ENCODE results near the gene CCDC15. TPM values are rescaled to one million over a fixed set of nuclear protein-coding genes. Genes with fewer than 3 reads are reported as not detected.

Gene CCDC15
- total and polyA plus RNA-seq, 2 experiments from 2014 or later = 2.9 to 3.3 TPM

Other genes with a start within 250 kb of the CCDC15 start
- gene NRGN, start 214.3 kb upstream of the CCDC15 start, total RNA-seq (2014; rRNA removed; shearing (Covaris generic)) = 0.24 TPM in 1 of 2 replicates, not detected in the other
- gene NRGN, start 214.3 kb upstream of the CCDC15 start, polyA plus RNA-seq (2016; fragmentation: Nextera tagmentation; extraction: Ambion mirVana) = 0.61 TPM in 2 replicates
- not detected in 2 replicates for gene VSIG2, start 201.9 kb upstream of the CCDC15 start, total RNA-seq (2014; rRNA removed; shearing (Covaris generic))
- gene VSIG2, start 201.9 kb upstream of the CCDC15 start, polyA plus RNA-seq (2016; fragmentation: Nextera tagmentation; extraction: Ambion mirVana) = 0.19 TPM in 1 of 2 replicates, not detected in the other
- gene ESAM, start 191.9 kb upstream of the CCDC15 start, total RNA-seq (2014; rRNA removed; shearing (Covaris generic)) = not detected in 2 replicates
- gene ESAM, start 191.9 kb upstream of the CCDC15 start, polyA plus RNA-seq (2016; fragmentation: Nextera tagmentation; extraction: Ambion mirVana) = 0.32 and 0.50 TPM in 2 replicates
- gene MSANTD2, start 153.8 kb upstream of the CCDC15 start, total RNA-seq (2014; rRNA removed; shearing (Covaris generic)) = 34.4 and 39.5 TPM in 2 replicates
- 15.3 and 18.7 TPM in 2 replicates for gene MSANTD2, start 153.8 kb upstream of the CCDC15 start, polyA plus RNA-seq (2016; fragmentation: Nextera tagmentation; extraction: Ambion mirVana)
- gene ROBO3, start 88.8 kb upstream of the CCDC15 start, total RNA-seq (2014; rRNA removed; shearing (Covaris generic)) = 8.0 and 17.0 TPM in 2 replicates
- gene ROBO3, start 88.8 kb upstream of the CCDC15 start, polyA plus RNA-seq (2016; fragmentation: Nextera tagmentation; extraction: Ambion mirVana) = 21.0 and 21.4 TPM in 2 replicates
- not detected in 2 replicates for gene ROBO4, start 56.3 kb upstream of the CCDC15 start, total RNA-seq (2014; rRNA removed; shearing (Covaris generic))
- 0.28 TPM in 1 of 2 replicates, not detected in the other for gene ROBO4, start 56.3 kb upstream of the CCDC15 start, polyA plus RNA-seq (2016; fragmentation: Nextera tagmentation; extraction: Ambion mirVana)
- gene HEPN1, start 35.0 kb upstream of the CCDC15 start, total RNA-seq (2014; rRNA removed; shearing (Covaris generic)) = not detected in 2 replicates
- gene HEPN1, start 35.0 kb upstream of the CCDC15 start, polyA plus RNA-seq (2016; fragmentation: Nextera tagmentation; extraction: Ambion mirVana) = not detected in 2 replicates
- gene HEPACAM, start 18.2 kb upstream of the CCDC15 start, total RNA-seq (2014; rRNA removed; shearing (Covaris generic)) = 0.17 TPM in 1 of 2 replicates, not detected in the other
- gene HEPACAM, start 18.2 kb upstream of the CCDC15 start, polyA plus RNA-seq (2016; fragmentation: Nextera tagmentation; extraction: Ambion mirVana) = not detected in 2 replicates
- 1.0 and 1.6 TPM in 2 replicates for gene SLC37A2, start 109.1 kb downstream of the CCDC15 start, total RNA-seq (2014; rRNA removed; shearing (Covaris generic))
- gene SLC37A2, start 109.1 kb downstream of the CCDC15 start, polyA plus RNA-seq (2016; fragmentation: Nextera tagmentation; extraction: Ambion mirVana) = 0.40 and 0.61 TPM in 2 replicates
- gene TMEM218, start 157.4 kb downstream of the CCDC15 start, total RNA-seq (2014; rRNA removed; shearing (Covaris generic)) = 13.4 and 23.7 TPM in 2 replicates
- gene TMEM218, start 157.4 kb downstream of the CCDC15 start, polyA plus RNA-seq (2016; fragmentation: Nextera tagmentation; extraction: Ambion mirVana) = 23.8 and 24.2 TPM in 2 replicates
- gene PKNOX2, start 210.5 kb downstream of the CCDC15 start, total RNA-seq (2014; rRNA removed; shearing (Covaris generic)) = 0.43 and 0.83 TPM in 2 replicates
- 0.35 and 0.42 TPM in 2 replicates for gene PKNOX2, start 210.5 kb downstream of the CCDC15 start, polyA plus RNA-seq (2016; fragmentation: Nextera tagmentation; extraction: Ambion mirVana)